ENCODE measurements around the gene CTNND1. TPM values are rescaled to one million over a fixed set of nuclear protein-coding genes. Genes with fewer than 3 reads are reported as not detected.

CTNND1 gene
- total and polyA plus RNA-seq, 2 of the 4 experiments (the other 2 are of a cell fraction): 88.5 to 229 TPM

- Histone ChIP-seq H3K18ac (ENCODE audit: low read depth, low read length) (no peak overlapping the region), H2AK9ac (replicated peaks; ENCODE audit: low read depth, low read length, poor library complexity) (no peak overlapping the region), H3K27me3 (ENCODE audit: control insufficient read depth, insufficient read depth, low read length) (no peaks in the 10 kb centered on the region), H4K8ac (ENCODE audit: low read depth in 2 of 2, low read length in 2 of 2) (no peak overlapping the region), H3K9ac (ENCODE audit: low read depth, low read length) (no peak overlapping the region), H4K91ac (ENCODE audit: insufficient read depth, low read depth, low read length) (no peak overlapping the region), H2BK120ac (ENCODE audit: low read depth, low read length) (no peak overlapping the region), H3K56ac (ENCODE audit: extremely low read depth, insufficient read depth, low read length) (no peak overlapping the region), H3K27ac (ENCODE audit: insufficient read depth, low read length) (no peak overlapping the region), H3K79me1 (ENCODE audit: low read depth in 1 of 2, low read length in 2 of 2) (peaks cover 7 to 16% of the 10 kb centered on the region in 2 experiments; a peak in 3 of 4 replicates), H3K4ac (ENCODE audit: low read depth, low read length) (no peak overlapping the region), H3K4me2 (ENCODE audit: low read depth, low read length) (no peak overlapping the region), H3K14ac (replicated peaks; ENCODE audit: low read depth, low read length) (no peak overlapping the region), H3K36me3 (ENCODE audit: control insufficient read depth, insufficient read depth, low read length) (peaks cover 54% of the 10 kb centered on the region), H4K20me1 (ENCODE audit: insufficient read depth, low read length) (no peaks in the 10 kb centered on the region), H2BK20ac (ENCODE audit: low read depth, low read length) (no peak overlapping the region), H2AFZ (replicated peaks; ENCODE audit: low read length, poor library complexity) (no peak overlapping the region), H2BK15ac (ENCODE audit: low read depth, low read length) (no peak overlapping the region), H2BK5ac (ENCODE audit: low read depth, low read length, poor library complexity, severe bottlenecking) (no peak overlapping the region), H3K9me1 (ENCODE audit: insufficient read depth, low read length) (no peaks in the 10 kb centered on the region), H3K23ac (ENCODE audit: low read depth, low read length) (no peak overlapping the region), H3K4me1 (ENCODE audit: control insufficient read depth, insufficient read depth, low read length) (peaks cover 2% of the 10 kb centered on the region; the same call in 1 of the 2 replicates), H4K5ac (ENCODE audit: low read depth, low read length) (no peak overlapping the region), H3K4me3 (ENCODE audit: insufficient read depth, low read depth, low read length) (no peak overlapping the region), H3K9me3 (ENCODE audit: control insufficient read depth, insufficient read depth, low read length) (no peaks in the 10 kb centered on the region), H2AK5ac (ENCODE audit: low read depth, low read length) (no peak overlapping the region)
- 83% methylated on average over 1 of the region's 5 CpGs; no CpG with 5 or more reads in 1 of the 2 experiments for WGBS, 2 experiments (ENCODE audit: extremely low coverage in 2 of 2, insufficient read length in 1 of 2)
- in situ Hi-C loops (cut with MboI; ENCODE audit: low sequenced_read_pairs): loop anchor here (10.0 kb wide), 1 partner anchor 699 kb away; no protein-coding TSS in a partner anchor
- dilution Hi-C loops (cut with HindIII; ENCODE audit: low sequenced_read_pairs, unreplicated experiment): no loop called here
- DNase-seq (no peak), ATAC-seq (ENCODE audit: low read depth) (no peak)
- BruUV-seq (replicated peaks): no TSS peak
- no peak for TF ChIP-seq MXI1 (IDR thresholded peaks at IDR 0.05; ENCODE audit: borderline replicate concordance, low read depth, low read length)
- TF ChIP-seq NFE2L2 (IDR thresholded peaks at IDR 0.05; ENCODE audit: low read depth, low read length): no peak
- TF ChIP-seq USF2 (IDR thresholded peaks at IDR 0.05; ENCODE audit: low read depth, low read length): no peak
- intact Hi-C loops (cut with micrococcal nuclease): loop anchor here (2.0 to 5.0 kb wide), 2 partner anchors 471 to 697 kb away; no protein-coding TSS in a partner anchor
- CTCF ChIA-PET: no interaction called here
- POLR2A ChIA-PET (ENCODE audit: unreplicated experiment): no interaction called here
These were observed 54.3 kb downstream of the CTNND1 start for GRCh38 chr11:57815877-57816276.

All from IMR-90 (cell line).